Kidney epithelial cell (primary cell): ENCODE measurements around the gene FXYD1. TPM values are rescaled to one million over a fixed set of nuclear protein-coding genes. Genes with fewer than 3 reads are reported as not detected.
A peak's percentile ranks its signal among the peaks of the same experiment; 100 is the strongest.

ENCODE experiments used
- DNase-seq: peaks from one replicate; pipeline ENCODE4 v3.0.0-alpha.2; 2010; ENCODE audit warnings: low read depth
- H3K27me3 ChIP-seq: 2 replicates; pipeline ENCODE4 v1.6.0; 2011; ENCODE audit warnings: low read length; ENCODE audit not compliant: control insufficient read depth, insufficient read depth
- H3K36me3 ChIP-seq: 2 replicates; pipeline ENCODE4 v1.5.1; 2011; ENCODE audit warnings: low read length; ENCODE audit not compliant: control insufficient read depth, insufficient read depth
- H3K4me3 ChIP-seq: 2 replicates; pipeline ENCODE4 v1.5.1; 2011; ENCODE audit warnings: low read depth, mild to moderate bottlenecking, control low read depth, low read length
- CTCF ChIP-seq: IDR thresholded peaks from 2 replicates; pipeline ENCODE4 v1.5.1; 2011; ENCODE audit warnings: mild to moderate bottlenecking, moderate library complexity, low read length, control low read depth, inconsistent platforms; ENCODE audit not compliant: insufficient read depth, poor library complexity, severe bottlenecking
- total RNA-seq: library from RNA; depleted of rRNA; stranded (reverse); fragments of >200 nt; gene quantifications from 2 replicates; pipeline ENCODE4 v1.2.3, GENCODE V29; 2015

The FXYD1 gene
- not detected in 2 replicates for total RNA-seq

DNA sequence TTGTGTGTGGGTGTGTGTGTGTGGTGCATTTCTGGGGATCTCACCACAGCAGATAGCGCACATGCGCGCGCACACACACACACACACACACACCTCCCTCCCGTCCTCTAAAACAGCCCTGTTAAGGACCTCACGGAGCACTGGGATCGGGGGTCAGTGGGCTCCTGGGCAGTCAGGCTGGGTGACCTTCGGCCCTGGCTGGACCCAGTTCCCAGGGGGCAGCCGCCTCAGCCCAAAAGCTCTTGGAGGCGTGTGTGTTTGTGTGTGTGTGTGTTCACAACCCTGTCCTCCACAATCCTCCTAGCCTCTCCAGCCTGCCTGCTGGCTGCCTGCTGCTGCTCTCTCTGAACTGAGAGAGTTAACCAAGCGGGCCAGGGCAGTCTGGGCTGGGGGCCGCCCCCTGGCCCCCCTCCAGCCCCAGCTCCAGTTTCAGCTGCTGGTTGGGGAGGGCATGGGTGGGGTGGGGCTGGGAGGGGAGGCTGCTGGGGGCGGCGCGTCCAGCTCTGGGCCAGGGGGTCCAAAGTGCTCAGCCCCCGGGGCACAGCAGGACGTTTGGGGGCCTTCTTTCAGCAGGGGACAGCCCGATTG, at the start of gene FXYD1:
TSS of gene FXYD1 (plus strand) at position 520 of the 588 bp plus-strand sequence. CDS start 1,256 bp downstream, outside the sequence.
- H3K36me3 ChIP-seq, result no peaks in the 10 kb centered on the region
- no peak within 1 kb of the TSS for H3K4me3 ChIP-seq

DNA sequence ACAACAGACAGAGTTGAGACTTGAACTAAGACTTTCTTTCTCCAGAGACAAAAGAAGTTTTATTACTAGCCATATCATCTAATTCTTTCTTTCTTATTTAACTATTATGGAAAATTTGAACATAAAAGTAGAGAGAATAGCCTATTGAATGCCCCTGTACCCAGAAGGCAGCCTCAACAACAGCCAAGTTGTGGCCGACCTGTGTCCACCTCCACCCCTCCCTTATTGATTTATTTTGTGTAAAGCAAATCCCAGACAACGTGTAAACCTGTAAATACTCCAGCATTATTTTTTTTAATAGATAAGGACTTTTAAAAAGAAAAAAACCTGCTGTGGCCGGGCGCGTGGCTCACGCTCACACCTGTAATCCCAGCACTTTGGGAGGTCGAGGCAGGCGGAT, 49.1 kb upstream of the FXYD1 start:
- no peaks in the 10 kb centered on the region for H3K36me3 ChIP-seq
- no peak for DNase-seq
- H3K27me3 ChIP-seq, result peaks cover 10% of the 10 kb centered on the region
- TF ChIP-seq CTCF, result no peak
- H3K4me3 ChIP-seq, result no peak overlapping the region

More for the DNA sequence above, at the start of gene FXYD1:
- peaks cover 70% of the 10 kb centered on the region for H3K27me3 ChIP-seq
- DNase-seq, result no peak
- no peak for TF ChIP-seq CTCF

GRCh38 chr19:35090160-35090505, 48.5 kb upstream of the FXYD1 start:
- no peak overlapping the region for H3K4me3 ChIP-seq
- TF ChIP-seq CTCF, result no peak
- no peaks in the 10 kb centered on the region for H3K36me3 ChIP-seq
- H3K27me3 ChIP-seq, result peaks cover 10% of the 10 kb centered on the region
- DNase-seq, result no peak

DNA sequence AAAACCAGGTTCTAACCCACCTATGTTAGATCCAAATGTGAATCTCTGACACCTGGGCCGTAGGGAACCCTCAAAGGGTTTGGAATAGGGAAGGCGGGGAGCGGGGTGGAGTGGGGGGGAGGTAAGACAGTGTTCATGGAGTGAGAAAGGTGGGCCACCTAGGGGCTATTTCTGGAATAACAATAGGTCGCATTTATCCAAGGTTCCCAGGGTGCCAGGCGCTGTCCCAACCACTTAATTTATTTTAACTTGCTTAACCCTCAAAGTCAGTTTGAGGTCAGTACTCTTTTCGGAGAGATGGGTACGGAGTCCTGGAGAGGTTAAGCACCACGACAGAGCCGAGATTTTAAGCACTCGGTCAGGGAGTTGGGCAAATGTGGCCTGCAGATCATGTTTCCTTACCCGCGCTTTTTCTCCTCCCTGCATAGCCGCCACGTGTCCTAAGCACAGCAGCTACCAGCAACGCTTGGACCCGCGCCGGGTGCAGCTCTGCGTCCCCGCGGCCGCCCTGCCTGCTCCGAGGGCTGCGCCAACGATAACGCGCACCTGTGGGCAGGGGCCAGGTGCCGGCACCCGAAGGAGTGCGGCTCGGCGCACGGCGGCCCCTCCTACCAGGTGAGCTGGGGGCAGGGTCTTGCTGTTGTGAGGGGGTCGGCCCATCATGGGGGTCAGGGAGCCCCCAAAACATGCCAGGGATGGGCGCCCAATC, 48.0 kb upstream of the FXYD1 start:
- no peaks in the 10 kb centered on the region for H3K36me3 ChIP-seq
- no peak for DNase-seq

GRCh38 chr19:35093430-35093829, 45.2 kb upstream of the FXYD1 start:
- no peak for TF ChIP-seq CTCF
- Histone ChIP-seq H3K4me3 (no peak overlapping the region), H3K36me3 (no peaks in the 10 kb centered on the region), H3K27me3 (peaks cover 10% of the 10 kb centered on the region)
- DNase-seq, result no peak

More for the DNA sequence above, 48.0 kb upstream of the FXYD1 start:
- no peak overlapping the region for H3K4me3 ChIP-seq
- peak; percentile 61 for TF ChIP-seq CTCF
- H3K27me3 ChIP-seq, result peaks cover 10% of the 10 kb centered on the region

DNA sequence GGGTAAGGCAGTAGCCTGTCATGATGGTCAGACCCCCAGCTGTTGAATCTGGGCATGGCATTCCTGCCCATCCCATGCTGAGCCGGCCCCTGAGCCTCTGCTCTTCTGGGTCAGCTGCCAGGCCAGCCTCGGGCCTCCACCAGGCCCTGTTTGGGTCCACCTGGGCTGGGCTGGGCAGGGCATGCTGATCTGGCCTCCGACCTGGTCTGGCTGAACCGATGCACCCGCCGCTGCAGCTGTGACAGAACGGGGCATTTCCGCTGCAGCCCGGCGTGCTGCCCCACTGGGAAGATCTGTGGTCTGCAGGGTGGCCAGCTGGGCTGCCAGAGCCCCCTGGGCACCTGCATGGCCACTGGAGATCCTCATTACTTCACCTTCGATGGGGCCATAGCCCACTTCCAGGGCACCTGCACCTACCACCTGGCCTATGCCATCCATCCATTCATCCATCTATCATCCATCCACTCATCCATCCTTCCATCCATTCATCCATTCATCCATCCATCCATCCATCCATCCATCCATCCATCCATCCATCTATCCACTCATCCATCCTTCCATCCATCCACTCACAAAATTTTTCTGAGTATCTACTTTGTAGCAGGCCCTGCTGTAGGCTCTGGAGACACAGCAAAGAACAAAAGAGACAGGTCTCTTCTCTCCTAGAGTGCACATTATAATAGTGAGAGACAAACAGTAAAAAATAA, 44.5 kb upstream of the FXYD1 start:
- no peak overlapping the region for H3K4me3 ChIP-seq
- no peak for DNase-seq
- no peaks in the 10 kb centered on the region for H3K36me3 ChIP-seq
- no peak for TF ChIP-seq CTCF
- peaks cover 10% of the 10 kb centered on the region for H3K27me3 ChIP-seq
